Adrenal gland (tissue), 12 donors: ENCODE data around the gene REEP1. TPM values are rescaled to one million over a fixed set of nuclear protein-coding genes. Genes with fewer than 3 reads are reported as not detected.

Experiments used
- DNase-seq, 7 donors: peaks; one replicate each; pipeline ENCODE4 v3.0.0-alpha.2; 2019 to 2020
- H3K27ac ChIP-seq, 5 donors: fragments of 200-600 bp; sonication (generic) in 4 of 5; 1 replicate in 3 of 5; 2 replicates in 2 of 5; pipeline versions ENCODE4 v1.5.1 to v1.8.0; 2016 to 2020; ENCODE audit warnings: mild to moderate bottlenecking in 1 of 5
- H3K27me3 ChIP-seq: fragments of 200-600 bp; 2 replicates; pipeline ENCODE4 v1.8.0; 2021
- H3K36me3 ChIP-seq, 2 donors: fragments of 200-600 bp; replicated peaks in 1 of 2; 1 replicate in 1 of 2; 2 replicates in 1 of 2; pipeline versions ENCODE4 v1.5.1 to v1.8.0; 2018 to 2022
- H3K4me1 ChIP-seq, 2 donors: fragments of 200-600 bp; replicated peaks in 1 of 2; 1 replicate in 1 of 2; 2 replicates in 1 of 2; pipeline versions ENCODE4 v1.5.1 to v1.8.0; 2018 to 2021
- H3K4me3 ChIP-seq, 4 donors: fragments of 200-600 bp; sonication (generic) in 3 of 4; one replicate each; pipeline ENCODE4 v1.5.1; 2016 to 2018
- H3K9me3 ChIP-seq, 3 donors: fragments of 200-600 bp; sonication (generic) in 1 of 3; replicated peaks in 1 of 3; 1 replicate in 2 of 3; 2 replicates in 1 of 3; pipeline versions ENCODE4 v1.5.1 to v1.8.0; 2016 to 2021
- CTCF ChIP-seq, 6 experiments: fragments of 450-650 bp in 4 of 6; fragments of 200-600 bp in 2 of 6; sonication (generic) in 1 of 6; IDR thresholded peaks; 1 replicate in 5 of 6; 2 replicates in 1 of 6; pipeline versions ENCODE4 v1.5.1 to v1.8.0; 2016 to 2021; ENCODE audit warnings: antibody characterized with exemption in 6 of 6, mild to moderate bottlenecking in 2 of 6, moderate library complexity in 1 of 6
- POLR2A ChIP-seq, 2 donors: fragments of 450-650 bp; IDR thresholded peaks; one replicate each; pipeline ENCODE4 v1.6.1; 2017; ENCODE audit warnings: antibody characterized with exemption in 2 of 2, mild to moderate bottlenecking in 2 of 2, moderate library complexity in 1 of 2
- WGBS, 4 donors: extraction: QIAGEN DNeasy Blood & Tissue Kit in 2 of 4; methylation state at CpG; one replicate each; pipeline versions ENCODE4 v1.1.5 to v1.1.7; 2013 to 2017; 5-methylcytosine and 5-hydroxymethylcytosine counted together
- intact Hi-C, 2 donors: fragments of 100-400 bp; cut with DNase I; formaldehyde crosslinking; loops; one replicate each; pipeline versions ENCODE4 v1.14.1 to v1.15.0; 2022 to 2023
- polyA plus RNA-seq, 3 donors: library from polyadenylated mRNA; stranded (reverse); fragments of 200-250 nt in 2 of 3; fragments of 350-450 nt in 1 of 3; fragmentation: Illumina TruSeq in 1 of 3; extraction: RNeasy Lipid Tissue Mini Kit (QIAGEN cat#74804) in 1 of 3; gene quantifications; one replicate each; pipeline ENCODE4 v1.2.3, GENCODE V29; 2013 to 2014
- total RNA-seq, 9 donors: library from RNA; depleted of rRNA in 4 of 9; stranded (reverse); fragments of >200 nt in 4 of 9; fragments of 120-200 nt in 1 of 9; fragmentation: NEBNext Ultra II Directional in 1 of 9; extraction: Animal tissue kit (Norgen Biotek cat#: 25700) in 1 of 9; gene quantifications; one replicate each; pipeline versions ENCODE4 v1.1.0 to v1.2.4, GENCODE V29; 2013 to 2023
- donor health status: healthy with polysubstance abuse.
- donor health status: Bipolar disorder and iron deficiency.
- donor health status: DM: yes; HTN: yes; CAD: no.
- donor health status: DM: no; HTN: no; CAD: no.
- donor health status: DM: no; HTN: no; CAD: no.
- donor health status: DM: yes; HTN: yes; CAD: no.

Gene REEP1
- total and polyA plus RNA-seq, 12 donors = 0.36 to 9.3 (median 3.1) TPM

GRCh38 chr2:86258106-86258505 is 79.3 kb downstream of the REEP1 start:
- TF ChIP-seq POLR2A (IDR thresholded peaks at IDR 0.05) (no peak), CTCF (IDR thresholded peaks at IDR 0.05) (no peak)
- no peaks in the 10 kb centered on the region for H3K9me3 ChIP-seq
- no peaks in the 10 kb centered on the region for H3K36me3 ChIP-seq

DNA sequence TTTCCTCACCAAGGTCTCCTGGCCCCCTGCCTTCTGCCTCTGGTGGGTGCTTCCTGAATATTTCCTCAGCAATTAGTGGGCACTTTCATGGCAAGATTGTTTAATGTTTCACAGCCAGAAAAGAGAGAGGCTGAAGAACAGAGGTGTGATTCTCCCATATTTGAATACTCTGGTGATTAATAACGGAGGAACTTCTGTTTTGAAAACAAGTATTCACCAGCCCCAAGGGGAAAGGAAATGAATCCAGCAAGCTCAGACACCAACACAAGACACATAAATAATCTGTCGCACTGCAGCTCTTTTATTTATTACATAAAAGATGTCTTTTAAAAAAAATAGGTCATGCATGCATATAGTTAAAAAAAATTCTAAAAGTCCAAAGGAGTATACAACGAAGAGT is 80.4 kb downstream of the REEP1 start:
- H3K4me1 ChIP-seq = no peaks in the 10 kb centered on the region
- no peak for TF ChIP-seq POLR2A (IDR thresholded peaks at IDR 0.05)
- TF ChIP-seq CTCF (IDR thresholded peaks at IDR 0.05) = no peak
- H3K4me3 ChIP-seq = no peak overlapping the region
- no peak for DNase-seq
- no peaks in the 10 kb centered on the region for H3K36me3 ChIP-seq
- 54 to 70% (median 69%) methylated on average over 3 of the region's 3 CpGs for WGBS, 4 donors
- no peaks in the 10 kb centered on the region for H3K9me3 ChIP-seq
- no peak overlapping the region for H3K27ac ChIP-seq
- intact Hi-C loops = no loop called here
- no peaks in the 10 kb centered on the region for H3K27me3 ChIP-seq

More at GRCh38 chr2:86258106-86258505, 79.3 kb downstream of the REEP1 start:
- WGBS, 4 donors = 91 to 97% (median 96%) methylated on average over 2 of the region's 2 CpGs
- no peaks in the 10 kb centered on the region for H3K27me3 ChIP-seq
- intact Hi-C loops = no loop called here
- H3K27ac ChIP-seq = no peak overlapping the region
- no peak overlapping the region for H3K4me3 ChIP-seq
- no peaks in the 10 kb centered on the region for H3K4me1 ChIP-seq
- no peak for DNase-seq

- Histone ChIP-seq H3K4me1 (no peaks in the 10 kb centered on the region), H3K9me3 (no peaks in the 10 kb centered on the region), H3K27ac (no peak overlapping the region), H3K4me3 (no peak overlapping the region), H3K36me3 (no peaks in the 10 kb centered on the region), H3K27me3 (no peaks in the 10 kb centered on the region)
- no peak for DNase-seq
- TF ChIP-seq CTCF (IDR thresholded peaks at IDR 0.05) (no peak), POLR2A (IDR thresholded peaks at IDR 0.05) (no peak)
- intact Hi-C loops = no loop called here
- 81 to 94% (median 90%) methylated on average over 4 of the region's 4 CpGs for WGBS, 4 donors
Observed at GRCh38 chr2:86256300-86256699, 81.1 kb downstream of the REEP1 start.

GRCh38 chr2:86254576-86255538 is 82.6 kb downstream of the REEP1 start:
- Histone ChIP-seq H3K4me3 (no peak overlapping the region), H3K27me3 (no peaks in the 10 kb centered on the region), H3K27ac (no peak overlapping the region), H3K9me3 (no peaks in the 10 kb centered on the region), H3K36me3 (no peaks in the 10 kb centered on the region), H3K4me1 (no peaks in the 10 kb centered on the region)
- intact Hi-C loops = no loop called here
- TF ChIP-seq CTCF (IDR thresholded peaks at IDR 0.05) = no peak
- TF ChIP-seq POLR2A (IDR thresholded peaks at IDR 0.05) = no peak
- DNase-seq = peak in 1 of 7 donors; percentile 64
- WGBS, 4 donors = 66 to 71% (median 67%) methylated on average over 8 of the region's 8 CpGs
